Sigmoid colon (tissue), 7 donors: ENCODE measurements around the gene SLC35A1. TPM values are rescaled to one million over a fixed set of nuclear protein-coding genes. Genes with fewer than 3 reads are reported as not detected.

Experiments
- DNase-seq: peaks from one replicate; pipeline ENCODE4 v3.0.0-alpha.2; 2019
- H3K27ac ChIP-seq, 4 donors: fragments of 200-600 bp; sonication (generic); one replicate each; pipeline ENCODE4 v1.5.1; 2016 to 2019; ENCODE audit warnings: mild to moderate bottlenecking in 1 of 4
- H3K27me3 ChIP-seq, 3 donors: fragments of 200-600 bp; sonication (generic); one replicate each; pipeline ENCODE4 v1.5.1; 2019; ENCODE audit warnings: mild to moderate bottlenecking in 1 of 3
- H3K36me3 ChIP-seq, 4 donors: fragments of 200-600 bp; sonication (generic); one replicate each; pipeline ENCODE4 v1.5.1; 2016 to 2019
- H3K4me1 ChIP-seq, 4 donors: fragments of 200-600 bp; sonication (generic); one replicate each; pipeline ENCODE4 v1.5.1; 2017 to 2019
- H3K4me3 ChIP-seq, 4 donors: fragments of 200-600 bp; sonication (generic); one replicate each; pipeline ENCODE4 v1.5.1; 2017 to 2019; ENCODE audit warnings: mild to moderate bottlenecking in 2 of 4, moderate library complexity in 1 of 4
- H3K9me3 ChIP-seq, 4 donors: fragments of 200-600 bp in 3 of 4; sonication (generic) in 3 of 4; one replicate each; pipeline versions ENCODE4 v1.5.1 to v1.6.1; 2013 to 2019
- CTCF ChIP-seq, 4 experiments: fragments of 450-650 bp in 3 of 4; fragments of 200-600 bp in 1 of 4; IDR thresholded peaks; one replicate each; pipeline ENCODE4 v1.5.1; 2016 to 2019; ENCODE audit warnings: antibody characterized with exemption in 4 of 4, mild to moderate bottlenecking in 3 of 4, moderate library complexity in 2 of 4
- EP300 ChIP-seq, 4 donors: sonication (generic); formaldehyde crosslinking; IDR thresholded peaks; one replicate each; pipeline ENCODE4 v1.6.1; 2017; ENCODE audit warnings: antibody characterized with exemption in 4 of 4
- POLR2A ChIP-seq, 2 donors: fragments of 450-650 bp; IDR thresholded peaks; one replicate each; pipeline ENCODE4 v1.6.1; 2016; ENCODE audit warnings: antibody characterized with exemption in 2 of 2, mild to moderate bottlenecking in 2 of 2, moderate library complexity in 2 of 2
- POLR2AphosphoS5 ChIP-seq, 4 donors: sonication (generic); formaldehyde crosslinking; IDR thresholded peaks; one replicate each; pipeline ENCODE4 v1.6.1; 2017; ENCODE audit warnings: antibody characterized with exemption in 4 of 4
- WGBS, 2 donors: extraction: QIAGEN DNeasy Blood & Tissue Kit; methylation state at CpG; one replicate each; pipeline ENCODE4 v1.1.7; 2013; 5-methylcytosine and 5-hydroxymethylcytosine counted together
- intact Hi-C: fragments of 100-400 bp; cut with DNase I; formaldehyde crosslinking; loops from one replicate; pipeline ENCODE4 v1.15.1; 2023
- polyA plus RNA-seq, 3 donors: library from polyadenylated mRNA; stranded (reverse); fragments of 200-250 nt; gene quantifications; one replicate each; pipeline ENCODE4 v1.2.3, GENCODE V29; 2013
- total RNA-seq, 4 donors: library from RNA; depleted of rRNA; stranded (reverse); fragments of >200 nt; gene quantifications; one replicate each; pipeline ENCODE4 v1.1.0, GENCODE V29; 2016
- donor health status: healthy with polysubstance abuse.
- donor health status: Bipolar disorder and iron deficiency.
- donor health status: healthy.

Gene SLC35A1
- total and polyA plus RNA-seq, 7 donors = 14.6 to 22.5 (median 17.7) TPM

- intact Hi-C loops = no loop called here
- DNase-seq = no peak
- Histone ChIP-seq H3K36me3 (peaks cover 0 to 46% (median 5%) of the 10 kb centered on the region in 4 donors), H3K4me3 (no peak overlapping the region), H3K9me3 (no peaks in the 10 kb centered on the region), H3K27ac (no peak overlapping the region), H3K4me1 (no peaks in the 10 kb centered on the region), H3K27me3 (no peaks in the 10 kb centered on the region)
- TF ChIP-seq EP300 (IDR thresholded peaks at IDR 0.05) (no peak), CTCF (IDR thresholded peaks at IDR 0.05) (no peak), POLR2A (IDR thresholded peaks at IDR 0.05) (no peak), POLR2AphosphoS5 (IDR thresholded peaks at IDR 0.05) (no peak)
- WGBS, 2 donors = 95 to 99% methylated on average over 2 of the region's 2 CpGs
Observed at GRCh38 chr6:87541744-87542143, 69.0 kb downstream of the SLC35A1 start.

GRCh38 chr6:87543696-87544473 is 71.1 kb downstream of the SLC35A1 start:
- Histone ChIP-seq H3K4me3 (no peak overlapping the region), H3K36me3 (peaks cover 0 to 52% (median 5%) of the 10 kb centered on the region in 4 donors)
- intact Hi-C loops = no loop called here

DNA sequence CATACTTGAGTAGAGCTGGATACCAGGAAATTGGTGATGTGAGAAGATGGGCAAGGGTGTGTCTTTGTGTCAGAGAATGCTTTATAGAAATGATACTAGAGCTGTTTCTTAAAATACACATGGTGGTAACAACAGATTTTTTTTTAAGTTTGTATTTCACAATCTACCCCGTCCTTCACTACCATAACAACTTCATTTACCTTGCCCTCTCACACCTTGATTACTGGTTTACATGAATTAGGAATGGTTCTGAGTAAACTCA is 71.6 kb downstream of the SLC35A1 start:
- DNase-seq = no peak
- peaks cover 0 to 52% (median 5%) of the 10 kb centered on the region in 4 donors for H3K36me3 ChIP-seq
- H3K4me1 ChIP-seq = no peaks in the 10 kb centered on the region
- WGBS, 2 donors = 77 to 86% methylated on average over 1 of the region's 1 CpG
- no peak overlapping the region for H3K4me3 ChIP-seq
- TF ChIP-seq POLR2A (IDR thresholded peaks at IDR 0.05) = no peak
- TF ChIP-seq EP300 (IDR thresholded peaks at IDR 0.05) = no peak
- TF ChIP-seq CTCF (IDR thresholded peaks at IDR 0.05) = no peak
- no peak for TF ChIP-seq POLR2AphosphoS5 (IDR thresholded peaks at IDR 0.05)
- intact Hi-C loops = no loop called here
- no peak overlapping the region for H3K27ac ChIP-seq
- H3K9me3 ChIP-seq = no peaks in the 10 kb centered on the region
- H3K27me3 ChIP-seq = no peaks in the 10 kb centered on the region

More at GRCh38 chr6:87543696-87544473, 71.1 kb downstream of the SLC35A1 start:
- whole genome bisulfite sequencing, 2 donors = 89 to 94% methylated on average over 4 of the region's 4 CpGs
- no peak overlapping the region for H3K27ac ChIP-seq
- H3K4me1 ChIP-seq = no peaks in the 10 kb centered on the region
- TF ChIP-seq CTCF (IDR thresholded peaks at IDR 0.05) (no peak), POLR2AphosphoS5 (IDR thresholded peaks at IDR 0.05) (no peak), POLR2A (IDR thresholded peaks at IDR 0.05) (no peak), EP300 (IDR thresholded peaks at IDR 0.05) (no peak)
- H3K9me3 ChIP-seq = no peaks in the 10 kb centered on the region
- H3K27me3 ChIP-seq = no peaks in the 10 kb centered on the region
- DNase-seq = no peak

DNA sequence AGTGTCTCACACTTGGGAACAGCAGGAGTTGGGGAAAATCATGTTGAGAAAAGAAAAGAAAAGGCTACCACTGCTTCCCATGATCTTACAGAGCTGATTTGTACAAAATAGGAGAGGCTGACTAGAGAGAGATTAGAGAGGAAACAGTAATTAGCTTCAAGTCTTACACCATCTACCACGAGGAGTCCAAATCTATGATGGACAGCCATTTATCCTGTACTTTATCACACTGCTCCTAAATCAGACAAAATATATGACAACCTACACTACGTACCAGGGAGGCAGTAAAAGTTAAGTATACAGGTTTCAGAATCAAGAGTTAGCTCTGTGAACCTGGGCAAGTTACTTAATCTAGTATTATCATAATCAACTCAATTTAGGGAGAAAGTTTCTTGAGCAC is 79.0 kb downstream of the SLC35A1 start:
- no peak for DNase-seq
- Histone ChIP-seq H3K36me3 (peaks cover 0 to 59% (median 7%) of the 10 kb centered on the region in 4 donors), H3K4me3 (no peak overlapping the region), H3K27ac (no peak overlapping the region), H3K27me3 (no peaks in the 10 kb centered on the region), H3K9me3 (no peaks in the 10 kb centered on the region), H3K4me1 (no peaks in the 10 kb centered on the region)
- WGBS, 2 donors = 80 to 81% methylated on average over 2 of the region's 2 CpGs
- intact Hi-C loops = no loop called here
- TF ChIP-seq POLR2AphosphoS5 (IDR thresholded peaks at IDR 0.05) (no peak), EP300 (IDR thresholded peaks at IDR 0.05) (no peak), CTCF (IDR thresholded peaks at IDR 0.05) (no peak), POLR2A (IDR thresholded peaks at IDR 0.05) (no peak)
